Lower leg skin (tissue), 3 donors: Measurements from ENCODE around the gene CACNA1H.

ENCODE experiments used
- CTCF ChIP-seq, 3 donors: fragments of 450-650 bp; IDR thresholded peaks; one replicate each; pipeline ENCODE4 v1.5.1; 2016; ENCODE audit warnings: antibody characterized with exemption in 3 of 3, mild to moderate bottlenecking in 3 of 3, moderate library complexity in 2 of 3
- POLR2A ChIP-seq, 2 donors: fragments of 450-650 bp; IDR thresholded peaks; one replicate each; pipeline ENCODE4 v1.6.1; 2016 to 2017; ENCODE audit warnings: antibody characterized with exemption in 2 of 2, mild to moderate bottlenecking in 1 of 2, moderate library complexity in 1 of 2

GRCh38 chr16:1193825-1194581 lies 41.1 kb downstream of the CACNA1H start:
- TF ChIP-seq POLR2A (IDR thresholded peaks at IDR 0.05) (no peak), CTCF (IDR thresholded peaks at IDR 0.05) (no peak)
